SK-N-SH (cell line): ENCODE measurements around the gene ARL5A. TPM values are rescaled to one million over a fixed set of nuclear protein-coding genes. Genes with fewer than 3 reads are reported as not detected.

Experiments
- CTCF ChIA-PET: fragments of 300-600, 350-600 bp; formaldehyde crosslinking; extraction: SDS; loops from one replicate; lab custom pipeline; 2021; lab: Yijun Ruan, JAX
- POLR2A ChIA-PET: fragments of 350-600 bp; sonication (Branson Sonifier 250); formaldehyde crosslinking; extraction: SDS; loops from one replicate; lab custom pipeline; 2020; ENCODE audit warnings: antibody characterized with exemption, inconsistent platforms; lab: Yijun Ruan, JAX
- DNase-seq: peaks from one replicate; pipeline ENCODE4 v3.0.0; 2012
- H2AFZ ChIP-seq: fragments of 200-600 bp; sonication (generic); 2 replicates; pipeline ENCODE4 v1.8.1; 2016; ENCODE audit warnings: antibody characterized with exemption, mild to moderate bottlenecking, low read depth
- H3F3A ChIP-seq: fragments of 200-600 bp; sonication (generic); replicated peaks from 2 replicates; pipeline ENCODE3; 2016; ENCODE audit warnings: antibody characterized with exemption, mild to moderate bottlenecking; ENCODE audit not compliant: insufficient read depth
- H3K27ac ChIP-seq, 2 experiments: fragments of 200-500 bp in 1 of 2; fragments of 200-600 bp in 1 of 2; sonication (Bioruptor generic) in 1 of 2; sonication (generic), shearing (Covaris generic) in 1 of 2; 2 replicates each; pipeline versions ENCODE4 v1.5.1 to v1.6.1; 2014 to 2016; ENCODE audit warnings: low read depth in 2 of 2, inconsistent platforms in 1 of 2, low read length in 1 of 2, mild to moderate bottlenecking in 1 of 2, mixed read lengths in 1 of 2
- H3K27me3 ChIP-seq: fragments of 200-600 bp; sonication (generic), shearing (Covaris generic); 2 replicates; pipeline ENCODE4 v1.6.1; 2016; ENCODE audit warnings: mixed run types; ENCODE audit not compliant: insufficient read depth
- H3K36me3 ChIP-seq, 2 experiments: fragments of 200-500 bp in 1 of 2; fragments of 200-600 bp in 1 of 2; sonication (Bioruptor generic) in 1 of 2; sonication (generic) in 1 of 2; replicated peaks in 1 of 2; 2 replicates each; pipeline versions ENCODE3 to v1.5.1; 2014 to 2016; ENCODE audit warnings: low read length in 1 of 2, mild to moderate bottlenecking in 1 of 2; ENCODE audit not compliant: insufficient read depth in 2 of 2, control insufficient read depth in 1 of 2
- H3K4me1 ChIP-seq, 2 experiments: fragments of 200-500 bp in 1 of 2; fragments of 200-600 bp in 1 of 2; sonication (Bioruptor generic) in 1 of 2; sonication (generic), shearing (Covaris generic) in 1 of 2; 2 replicates each; pipeline versions ENCODE4 v1.5.1 to v1.6.1; 2014 to 2016; ENCODE audit warnings: low read depth in 1 of 2, low read length in 1 of 2, mixed run types in 1 of 2; ENCODE audit not compliant: insufficient read depth in 2 of 2, control insufficient read depth in 1 of 2
- H3K4me2 ChIP-seq: fragments of 200-600 bp; sonication (generic), shearing (Covaris generic); 2 replicates; pipeline ENCODE4 v1.6.1; 2017; ENCODE audit warnings: mixed run types
- H3K4me3 ChIP-seq, 2 experiments: fragments of 200-500 bp in 1 of 2; fragments of 200-600 bp in 1 of 2; sonication (Bioruptor generic) in 1 of 2; sonication (generic), shearing (Covaris generic) in 1 of 2; 2 replicates each; pipeline versions ENCODE4 v1.5.1 to v1.8.1; 2014 to 2016; ENCODE audit warnings: low read depth in 2 of 2, inconsistent platforms in 1 of 2, low read length in 1 of 2, mild to moderate bottlenecking in 1 of 2, mixed read lengths in 1 of 2, moderate library complexity in 1 of 2
- H3K79me2 ChIP-seq: fragments of 200-600 bp; sonication (generic); 2 replicates; pipeline ENCODE4 v1.8.1; 2017; ENCODE audit warnings: mild to moderate bottlenecking; ENCODE audit not compliant: insufficient read depth
- H3K9ac ChIP-seq: fragments of 200-600 bp; sonication (generic); 2 replicates; pipeline ENCODE4 v1.6.1; 2017; ENCODE audit warnings: mixed run types
- H3K9me2 ChIP-seq: fragments of 200-600 bp; sonication (generic); 2 replicates; pipeline ENCODE4 v1.6.1; 2017; ENCODE audit warnings: mixed run types
- H3K9me3 ChIP-seq: fragments of 200-600 bp; sonication (generic); 2 replicates; pipeline ENCODE4 v1.6.1; 2017; ENCODE audit warnings: mixed run types, mild to moderate bottlenecking, moderate library complexity
- H4K20me1 ChIP-seq: fragments of 200-600 bp; sonication (generic); 2 replicates; pipeline ENCODE4 v1.6.1; 2017; ENCODE audit warnings: mild to moderate bottlenecking, mixed run types; ENCODE audit not compliant: insufficient read depth
- CHD2 ChIP-seq: fragments of 150-350 bp; IDR thresholded peaks from 2 replicates; pipeline ENCODE4 v1.6.1; 2018; ENCODE audit warnings: low read length; ENCODE audit not compliant: partially characterized antibody
- FOXJ3 ChIP-seq: sonication (generic); formaldehyde crosslinking; IDR thresholded peaks from 2 replicates; pipeline ENCODE4 v1.5.1; 2020; ENCODE audit warnings: mild to moderate bottlenecking, missing genetic modification reagents
- FOXM1 ChIP-seq: IDR thresholded peaks from 2 replicates; pipeline ENCODE4 v1.4.0; 2012; ENCODE audit warnings: low read depth, mild to moderate bottlenecking
- GABPA ChIP-seq: IDR thresholded peaks from 2 replicates; pipeline ENCODE4 v1.4.0; 2012; ENCODE audit warnings: low read depth, mild to moderate bottlenecking
- GATA2 ChIP-seq: sonication (generic); formaldehyde crosslinking; IDR thresholded peaks from 2 replicates; pipeline ENCODE4 v1.5.0; 2020; ENCODE audit warnings: mild to moderate bottlenecking, missing genetic modification reagents
- JUND ChIP-seq: IDR thresholded peaks from 2 replicates; pipeline ENCODE4 v1.4.0; 2012
- MEF2A ChIP-seq: IDR thresholded peaks from 2 replicates; pipeline ENCODE4 v1.4.0; 2012; ENCODE audit warnings: low read depth, borderline replicate concordance
- MXI1 ChIP-seq: IDR thresholded peaks from 2 replicates; pipeline ENCODE4 v1.6.1; 2012; ENCODE audit warnings: mild to moderate bottlenecking, low read depth, low read length, improper control_type of control experiment
- POLR2AphosphoS5 ChIP-seq: IDR thresholded peaks from 2 replicates; pipeline ENCODE4 v1.6.1; 2012; ENCODE audit warnings: low read depth, low read length
- RAD21 ChIP-seq: IDR thresholded peaks from 2 replicates; pipeline ENCODE4 v1.6.1; 2012; ENCODE audit warnings: mild to moderate bottlenecking, low read length
- RXRA ChIP-seq: IDR thresholded peaks from 2 replicates; pipeline ENCODE4 v1.4.0; 2012; ENCODE audit warnings: low read depth, mild to moderate bottlenecking, borderline replicate concordance
- SIN3A ChIP-seq: IDR thresholded peaks from 2 replicates; pipeline ENCODE4 v1.6.1; 2012; ENCODE audit warnings: low read depth, mild to moderate bottlenecking, low read length, moderate library complexity, borderline replicate concordance
- TAF1 ChIP-seq: IDR thresholded peaks from 2 replicates; pipeline ENCODE4 v1.6.1; 2012; ENCODE audit warnings: low read depth, mild to moderate bottlenecking, low read length, moderate library complexity, borderline replicate concordance
- TEAD4 ChIP-seq: IDR thresholded peaks from 2 replicates; pipeline ENCODE4 v1.4.0; 2012; ENCODE audit warnings: mild to moderate bottlenecking, borderline replicate concordance; ENCODE audit not compliant: insufficient read depth
- WGBS: methylation state at CpG from one replicate; pipeline ENCODE4 v1.1.6; 2017; ENCODE audit warnings: low lambda C conversion rate; 5-methylcytosine and 5-hydroxymethylcytosine counted together
- polyA plus RNA-seq, 3 experiments: library from polyadenylated mRNA; depleted of rRNA; stranded (reverse); fragments of >200 nt; gene quantifications; 2 replicates each; pipeline ENCODE4 v1.2.3, GENCODE V29; 2012
- TF ChIP-seq, protein P1 (sequence below): IDR thresholded peaks from 2 replicates; pipeline ENCODE4 v1.6.1; 2012; ENCODE audit warnings: mild to moderate bottlenecking, low read depth, low read length, moderate library complexity
- TF ChIP-seq, protein P2 (sequence below): fragments of 150-350 bp; IDR thresholded peaks from 2 replicates; pipeline ENCODE4 v1.6.1; 2017; ENCODE audit warnings: antibody characterized with exemption, low read length, low read depth, borderline replicate concordance
- TF ChIP-seq, protein P3 (sequence below): IDR thresholded peaks from 2 replicates; pipeline ENCODE4; 2012
- TF ChIP-seq, protein P4 (sequence below): IDR thresholded peaks from 2 replicates; pipeline ENCODE4 v1.4.0; 2012; ENCODE audit warnings: low read depth, borderline replicate concordance
- TF ChIP-seq, protein P5 (sequence below): IDR thresholded peaks from 2 replicates; pipeline ENCODE4 v1.4.0; 2012; ENCODE audit warnings: low read depth
- TF ChIP-seq, protein P6 (sequence below): fragments of 150-350 bp; IDR thresholded peaks from 2 replicates; pipeline ENCODE4 v1.6.1; 2016; ENCODE audit warnings: mild to moderate bottlenecking, low read depth, low read length

Gene ARL5A
- polyA plus RNA-seq, 1 of the 3 experiments (the other 2 are of a cell fraction) = 8.2 TPM

DNA sequence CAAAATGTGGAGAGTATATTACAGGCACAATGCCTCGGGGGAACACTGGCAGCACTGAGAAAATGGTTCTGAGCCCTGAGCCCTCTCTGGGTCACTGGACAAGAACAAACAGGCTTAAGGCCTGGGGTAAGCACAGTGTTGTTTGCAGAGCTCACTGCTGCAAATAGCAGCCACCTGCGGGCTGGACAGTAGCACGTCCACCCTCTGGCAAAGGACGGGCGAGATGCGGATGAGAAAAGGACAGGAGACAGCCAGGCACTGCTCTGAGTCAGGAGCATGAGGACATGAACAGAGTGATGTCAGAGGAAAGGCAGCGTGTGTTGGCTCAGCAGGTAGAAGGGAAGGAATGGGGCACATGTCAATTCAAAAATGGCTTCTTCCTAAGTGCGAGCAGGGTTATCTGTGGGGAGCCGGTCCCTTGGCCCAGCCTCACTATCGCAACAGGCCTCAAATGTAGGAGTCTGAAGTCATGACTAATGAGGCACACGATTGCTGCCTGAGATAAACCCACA is 68.0 kb downstream of the ARL5A start:
- H3K27me3 ChIP-seq = no peaks in the 10 kb centered on the region
- no peak for TF ChIP-seq GATA2
- TF ChIP-seq FOXM1 = no peak
- TF ChIP-seq, protein P1, sequence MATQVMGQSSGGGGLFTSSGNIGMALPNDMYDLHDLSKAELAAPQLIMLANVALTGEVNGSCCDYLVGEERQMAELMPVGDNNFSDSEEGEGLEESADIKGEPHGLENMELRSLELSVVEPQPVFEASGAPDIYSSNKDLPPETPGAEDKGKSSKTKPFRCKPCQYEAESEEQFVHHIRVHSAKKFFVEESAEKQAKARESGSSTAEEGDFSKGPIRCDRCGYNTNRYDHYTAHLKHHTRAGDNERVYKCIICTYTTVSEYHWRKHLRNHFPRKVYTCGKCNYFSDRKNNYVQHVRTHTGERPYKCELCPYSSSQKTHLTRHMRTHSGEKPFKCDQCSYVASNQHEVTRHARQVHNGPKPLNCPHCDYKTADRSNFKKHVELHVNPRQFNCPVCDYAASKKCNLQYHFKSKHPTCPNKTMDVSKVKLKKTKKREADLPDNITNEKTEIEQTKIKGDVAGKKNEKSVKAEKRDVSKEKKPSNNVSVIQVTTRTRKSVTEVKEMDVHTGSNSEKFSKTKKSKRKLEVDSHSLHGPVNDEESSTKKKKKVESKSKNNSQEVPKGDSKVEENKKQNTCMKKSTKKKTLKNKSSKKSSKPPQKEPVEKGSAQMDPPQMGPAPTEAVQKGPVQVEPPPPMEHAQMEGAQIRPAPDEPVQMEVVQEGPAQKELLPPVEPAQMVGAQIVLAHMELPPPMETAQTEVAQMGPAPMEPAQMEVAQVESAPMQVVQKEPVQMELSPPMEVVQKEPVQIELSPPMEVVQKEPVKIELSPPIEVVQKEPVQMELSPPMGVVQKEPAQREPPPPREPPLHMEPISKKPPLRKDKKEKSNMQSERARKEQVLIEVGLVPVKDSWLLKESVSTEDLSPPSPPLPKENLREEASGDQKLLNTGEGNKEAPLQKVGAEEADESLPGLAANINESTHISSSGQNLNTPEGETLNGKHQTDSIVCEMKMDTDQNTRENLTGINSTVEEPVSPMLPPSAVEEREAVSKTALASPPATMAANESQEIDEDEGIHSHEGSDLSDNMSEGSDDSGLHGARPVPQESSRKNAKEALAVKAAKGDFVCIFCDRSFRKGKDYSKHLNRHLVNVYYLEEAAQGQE = no peak
- TF ChIP-seq GABPA = no peak
- no peak for TF ChIP-seq FOXJ3
- TF ChIP-seq, protein P2, sequence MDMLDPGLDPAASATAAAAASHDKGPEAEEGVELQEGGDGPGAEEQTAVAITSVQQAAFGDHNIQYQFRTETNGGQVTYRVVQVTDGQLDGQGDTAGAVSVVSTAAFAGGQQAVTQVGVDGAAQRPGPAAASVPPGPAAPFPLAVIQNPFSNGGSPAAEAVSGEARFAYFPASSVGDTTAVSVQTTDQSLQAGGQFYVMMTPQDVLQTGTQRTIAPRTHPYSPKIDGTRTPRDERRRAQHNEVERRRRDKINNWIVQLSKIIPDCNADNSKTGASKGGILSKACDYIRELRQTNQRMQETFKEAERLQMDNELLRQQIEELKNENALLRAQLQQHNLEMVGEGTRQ = no peak
- no peak for TF ChIP-seq SIN3A
- no peak for TF ChIP-seq MXI1
- TF ChIP-seq RAD21 = no peak
- TF ChIP-seq, protein P3, sequence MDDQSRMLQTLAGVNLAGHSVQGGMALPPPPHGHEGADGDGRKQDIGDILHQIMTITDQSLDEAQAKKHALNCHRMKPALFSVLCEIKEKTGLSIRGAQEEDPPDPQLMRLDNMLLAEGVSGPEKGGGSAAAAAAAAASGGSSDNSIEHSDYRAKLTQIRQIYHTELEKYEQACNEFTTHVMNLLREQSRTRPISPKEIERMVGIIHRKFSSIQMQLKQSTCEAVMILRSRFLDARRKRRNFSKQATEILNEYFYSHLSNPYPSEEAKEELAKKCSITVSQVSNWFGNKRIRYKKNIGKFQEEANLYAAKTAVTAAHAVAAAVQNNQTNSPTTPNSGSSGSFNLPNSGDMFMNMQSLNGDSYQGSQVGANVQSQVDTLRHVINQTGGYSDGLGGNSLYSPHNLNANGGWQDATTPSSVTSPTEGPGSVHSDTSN = no peak
- no peak for TF ChIP-seq CHD2
- no peak for TF ChIP-seq RXRA
- no peak for TF ChIP-seq TAF1
- no peak for TF ChIP-seq JUND
- TF ChIP-seq, protein P4, sequence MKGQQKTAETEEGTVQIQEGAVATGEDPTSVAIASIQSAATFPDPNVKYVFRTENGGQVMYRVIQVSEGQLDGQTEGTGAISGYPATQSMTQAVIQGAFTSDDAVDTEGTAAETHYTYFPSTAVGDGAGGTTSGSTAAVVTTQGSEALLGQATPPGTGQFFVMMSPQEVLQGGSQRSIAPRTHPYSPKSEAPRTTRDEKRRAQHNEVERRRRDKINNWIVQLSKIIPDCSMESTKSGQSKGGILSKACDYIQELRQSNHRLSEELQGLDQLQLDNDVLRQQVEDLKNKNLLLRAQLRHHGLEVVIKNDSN = no peak
- TF ChIP-seq POLR2AphosphoS5 = no peak
- TF ChIP-seq, protein P5, sequence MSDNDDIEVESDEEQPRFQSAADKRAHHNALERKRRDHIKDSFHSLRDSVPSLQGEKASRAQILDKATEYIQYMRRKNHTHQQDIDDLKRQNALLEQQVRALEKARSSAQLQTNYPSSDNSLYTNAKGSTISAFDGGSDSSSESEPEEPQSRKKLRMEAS = no peak
- no peak for TF ChIP-seq TEAD4
- TF ChIP-seq, protein P6, sequence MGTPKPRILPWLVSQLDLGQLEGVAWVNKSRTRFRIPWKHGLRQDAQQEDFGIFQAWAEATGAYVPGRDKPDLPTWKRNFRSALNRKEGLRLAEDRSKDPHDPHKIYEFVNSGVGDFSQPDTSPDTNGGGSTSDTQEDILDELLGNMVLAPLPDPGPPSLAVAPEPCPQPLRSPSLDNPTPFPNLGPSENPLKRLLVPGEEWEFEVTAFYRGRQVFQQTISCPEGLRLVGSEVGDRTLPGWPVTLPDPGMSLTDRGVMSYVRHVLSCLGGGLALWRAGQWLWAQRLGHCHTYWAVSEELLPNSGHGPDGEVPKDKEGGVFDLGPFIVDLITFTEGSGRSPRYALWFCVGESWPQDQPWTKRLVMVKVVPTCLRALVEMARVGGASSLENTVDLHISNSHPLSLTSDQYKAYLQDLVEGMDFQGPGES = no peak
- TF ChIP-seq MEF2A = no peak
- no peak overlapping the region for H3K4me3 ChIP-seq
- no peak overlapping the region for H2AFZ ChIP-seq
- peaks cover 0 to 19% of the 10 kb centered on the region in 2 experiments; a peak in 2 of 4 replicates for H3K4me1 ChIP-seq
- no peaks in the 10 kb centered on the region for H3F3A ChIP-seq
- H3K27ac ChIP-seq = no peak overlapping the region
- no peaks in the 10 kb centered on the region for H3K79me2 ChIP-seq
- H3K9me3 ChIP-seq = no peaks in the 10 kb centered on the region
- ChIA-PET CTCF (no interaction called here), POLR2A (no interaction called here)
- H4K20me1 ChIP-seq = no peaks in the 10 kb centered on the region
- no peaks in the 10 kb centered on the region for H3K9me2 ChIP-seq
- no peaks in the 10 kb centered on the region for H3K36me3 ChIP-seq
- H3K9ac ChIP-seq = no peak overlapping the region
- WGBS = 88% methylated on average over 10 of the region's 11 CpGs
- H3K4me2 ChIP-seq = no peak overlapping the region
- DNase-seq = no peak
